KOPT-K1 (cell line): ENCODE data around the gene EPHA7.

Experiments used
- H3K27ac ChIP-seq: fragments of 200-600 bp; sonication (generic); 2 replicates; pipeline ENCODE4 v1.5.1; 2016; ENCODE audit warnings: antibody characterized with exemption, mild to moderate bottlenecking, low read depth, low read length; ENCODE audit not compliant: poor library complexity, severe bottlenecking
- H3K36me3 ChIP-seq: fragments of 200-600 bp; sonication (generic); 2 replicates; pipeline ENCODE4 v1.5.1; 2017; ENCODE audit warnings: antibody characterized with exemption, mild to moderate bottlenecking, low read length, moderate library complexity; ENCODE audit not compliant: insufficient read depth
- H3K9me3 ChIP-seq: fragments of 200-600 bp; sonication (generic); 2 replicates; pipeline ENCODE4 v1.5.1; 2017; ENCODE audit warnings: antibody characterized with exemption, low read length, mild to moderate bottlenecking; ENCODE audit not compliant: insufficient read depth, poor library complexity, severe bottlenecking

The EPHA7 gene

GRCh38 chr6:93369586-93370134 lies 49.7 kb downstream of the EPHA7 start:
- Histone ChIP-seq H3K36me3 (no peaks in the 10 kb centered on the region), H3K9me3 (no peaks in the 10 kb centered on the region), H3K27ac (no peak overlapping the region)

DNA sequence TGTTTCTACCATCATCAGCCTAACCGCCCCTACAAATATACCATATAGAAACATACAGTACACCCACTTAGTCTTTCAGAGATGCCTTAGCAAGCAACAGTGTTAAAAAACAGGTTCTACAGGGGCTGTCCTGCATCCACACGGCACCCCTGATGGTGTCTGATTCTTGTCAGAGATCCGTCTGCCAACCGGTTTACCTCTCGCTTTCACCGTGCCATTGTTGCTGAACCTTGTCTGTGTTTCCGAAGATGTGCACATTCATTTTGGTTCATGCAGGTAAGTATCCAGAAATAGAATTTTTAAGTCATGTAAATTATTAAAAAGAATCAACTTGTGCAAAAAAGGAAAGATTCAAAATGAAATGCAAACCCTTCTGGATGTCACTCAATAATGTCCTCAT lies 52.9 kb downstream of the EPHA7 start:
- Histone ChIP-seq H3K36me3 (no peaks in the 10 kb centered on the region), H3K27ac (no peak overlapping the region), H3K9me3 (no peaks in the 10 kb centered on the region)

- Histone ChIP-seq H3K27ac (no peak overlapping the region), H3K9me3 (no peaks in the 10 kb centered on the region), H3K36me3 (no peaks in the 10 kb centered on the region)
These were observed 53.9 kb downstream of the EPHA7 start for GRCh38 chr6:93365445-93365844.

DNA sequence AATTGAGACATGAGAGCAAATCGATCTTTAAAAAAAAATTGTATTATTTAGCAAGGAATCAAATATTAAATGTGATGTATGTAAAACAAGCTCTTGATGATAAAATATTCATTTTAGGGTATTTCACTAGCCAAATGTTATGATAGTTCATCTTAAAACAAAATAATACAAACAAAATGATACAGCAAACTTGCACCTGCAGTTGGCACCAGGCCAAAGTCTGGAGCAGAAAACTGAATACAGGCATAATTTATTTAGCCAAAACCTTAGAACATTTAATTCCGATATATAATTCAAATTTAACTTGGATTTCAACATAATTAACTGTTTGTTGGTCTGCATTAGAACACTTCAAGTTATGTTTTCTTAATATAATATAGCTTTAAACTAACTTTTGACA lies 60.9 kb downstream of the EPHA7 start:
- no peaks in the 10 kb centered on the region for H3K36me3 ChIP-seq
- no peaks in the 10 kb centered on the region for H3K9me3 ChIP-seq
- H3K27ac ChIP-seq, result no peak overlapping the region

DNA sequence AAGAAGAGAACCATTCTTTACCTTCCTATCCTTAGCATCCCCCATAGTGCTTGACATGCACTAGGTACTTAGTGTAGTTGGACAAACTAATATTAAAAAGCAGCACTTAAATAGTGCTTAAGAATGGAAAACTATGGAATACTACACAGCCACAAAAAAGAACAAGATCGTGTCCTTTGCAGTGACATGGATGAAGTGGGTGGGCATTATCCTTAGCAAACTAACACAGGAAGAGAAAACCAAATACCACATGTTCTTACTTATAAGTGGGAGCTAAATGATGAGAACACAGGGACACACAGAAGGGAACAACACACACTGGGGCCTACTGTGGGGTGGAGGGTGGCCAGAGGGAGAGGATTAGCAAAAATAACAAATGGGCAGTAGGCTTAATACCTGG lies 66.8 kb downstream of the EPHA7 start:
- Histone ChIP-seq H3K9me3 (no peaks in the 10 kb centered on the region), H3K36me3 (no peaks in the 10 kb centered on the region), H3K27ac (no peak overlapping the region)

DNA sequence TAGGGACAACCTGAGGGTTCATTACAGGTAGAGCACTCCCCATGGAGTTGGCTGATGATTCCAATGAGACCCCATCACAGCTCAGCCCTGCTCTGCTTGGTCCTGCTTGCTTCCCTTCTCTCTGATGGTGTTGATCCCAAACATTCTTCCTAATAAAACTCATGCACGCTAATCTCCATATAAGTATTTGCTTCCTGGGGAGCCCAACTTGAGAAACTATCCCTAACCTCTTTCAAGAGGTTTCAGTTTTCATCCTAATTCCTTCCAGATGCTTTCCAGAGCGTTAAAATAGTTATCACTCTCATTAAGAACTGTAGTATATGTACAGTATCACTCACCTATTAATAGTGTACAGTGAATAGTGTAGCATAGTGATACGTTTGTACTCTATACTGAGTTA lies 68.1 kb downstream of the EPHA7 start:
- Histone ChIP-seq H3K36me3 (no peaks in the 10 kb centered on the region), H3K9me3 (no peaks in the 10 kb centered on the region), H3K27ac (no peak overlapping the region)

- Histone ChIP-seq H3K27ac (no peak overlapping the region), H3K36me3 (no peaks in the 10 kb centered on the region), H3K9me3 (no peaks in the 10 kb centered on the region)
These were observed 68.6 kb downstream of the EPHA7 start for GRCh38 chr6:93350774-93351173.

GRCh38 chr6:93344333-93344835 lies 75.0 kb downstream of the EPHA7 start:
- Histone ChIP-seq H3K36me3 (no peaks in the 10 kb centered on the region), H3K9me3 (no peaks in the 10 kb centered on the region), H3K27ac (no peak overlapping the region)

DNA sequence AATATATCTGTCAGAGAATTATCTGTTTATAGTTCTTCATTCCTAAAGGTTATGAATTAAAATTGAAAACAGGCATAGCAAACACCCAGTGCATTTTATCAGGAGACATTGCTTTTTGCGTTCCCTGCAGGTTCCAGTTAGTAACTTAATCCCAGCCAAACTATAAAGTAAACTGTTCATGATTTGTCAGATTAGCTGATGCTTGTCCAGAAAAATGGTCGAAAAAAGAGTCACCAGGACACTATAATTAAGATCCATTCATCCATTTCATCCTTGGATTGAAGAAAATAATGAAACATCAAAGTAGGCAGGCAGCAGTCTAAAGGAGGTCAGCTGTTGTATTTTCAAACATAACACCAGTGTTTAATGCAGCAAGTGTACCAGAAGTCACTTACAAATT lies 75.9 kb downstream of the EPHA7 start:
- Histone ChIP-seq H3K9me3 (no peaks in the 10 kb centered on the region), H3K36me3 (no peaks in the 10 kb centered on the region), H3K27ac (no peak overlapping the region)

DNA sequence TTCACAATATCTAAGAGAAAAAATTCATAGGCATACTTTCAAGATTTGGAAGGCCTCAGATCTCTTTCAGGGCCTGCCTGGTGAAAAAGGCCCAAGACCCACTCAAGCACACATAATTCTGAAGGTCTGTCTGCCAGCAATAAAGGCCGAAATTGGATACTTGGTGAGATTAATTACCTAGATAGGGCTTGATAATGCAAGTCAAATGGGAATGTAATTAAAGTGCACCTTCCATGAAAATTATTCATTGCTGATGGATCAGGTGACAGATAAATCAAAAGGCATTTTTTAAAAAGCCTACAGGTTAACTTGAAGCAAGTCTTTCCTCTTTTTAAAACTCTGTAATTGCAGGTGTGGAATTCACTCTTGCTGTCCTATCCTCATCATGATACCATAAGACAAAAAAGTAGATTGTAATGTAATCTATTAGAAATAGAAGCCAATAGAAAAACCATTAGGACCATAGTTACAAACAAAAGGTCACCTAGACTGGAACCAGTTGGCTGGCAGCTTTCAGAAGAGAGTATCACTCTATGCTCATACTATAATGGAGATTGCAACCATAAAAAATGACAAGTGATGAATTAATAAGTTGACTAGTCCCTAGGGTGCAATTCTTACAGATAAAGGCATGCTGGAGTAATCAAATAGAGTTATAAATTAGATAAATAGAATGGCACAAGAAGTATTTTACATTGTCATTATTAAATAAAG lies 77.3 kb downstream of the EPHA7 start:
- H3K36me3 ChIP-seq, result no peaks in the 10 kb centered on the region
- no peaks in the 10 kb centered on the region for H3K9me3 ChIP-seq
- H3K27ac ChIP-seq, result no peak overlapping the region

GRCh38 chr6:93337772-93338394 lies 81.5 kb downstream of the EPHA7 start:
- Histone ChIP-seq H3K9me3 (no peaks in the 10 kb centered on the region), H3K36me3 (no peaks in the 10 kb centered on the region), H3K27ac (no peak overlapping the region)

- Histone ChIP-seq H3K27ac (no peak overlapping the region), H3K9me3 (no peaks in the 10 kb centered on the region), H3K36me3 (no peaks in the 10 kb centered on the region)
These were observed 82.3 kb downstream of the EPHA7 start for GRCh38 chr6:93337014-93337413.

DNA sequence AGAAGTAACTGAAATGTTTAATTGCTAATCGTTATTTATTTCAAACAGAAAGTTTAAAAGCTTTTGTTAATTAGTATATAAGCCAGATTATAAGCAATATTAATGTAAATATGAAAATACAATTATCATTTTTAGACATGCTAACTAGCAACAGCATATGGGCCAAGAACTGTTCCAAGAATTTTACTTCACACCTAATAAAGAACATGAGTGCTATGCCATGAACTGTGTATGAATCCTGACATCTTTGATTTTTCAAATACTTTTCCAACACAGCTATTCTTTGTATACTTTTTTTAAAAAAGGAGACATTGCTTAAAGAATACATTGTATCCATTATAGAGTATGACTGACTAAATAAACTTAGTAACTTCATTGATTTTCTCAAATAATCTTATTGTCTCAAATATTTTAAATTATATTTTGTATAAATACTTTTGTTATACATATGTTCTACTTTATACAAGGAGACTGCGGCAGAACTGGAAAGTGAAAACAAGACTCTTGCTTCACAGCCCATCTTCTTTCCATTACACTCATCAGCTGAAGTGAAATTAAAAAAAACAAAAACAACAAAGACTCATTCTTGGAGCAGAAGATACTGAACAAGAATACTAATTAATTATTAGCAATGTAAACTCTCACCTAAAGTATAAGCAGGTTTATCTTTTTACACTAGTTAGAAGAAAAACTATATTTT lies 89.9 kb downstream of the EPHA7 start:
- Histone ChIP-seq H3K36me3 (no peaks in the 10 kb centered on the region), H3K9me3 (no peaks in the 10 kb centered on the region), H3K27ac (no peak overlapping the region)

- H3K36me3 ChIP-seq, result no peaks in the 10 kb centered on the region
- H3K27ac ChIP-seq, result no peak overlapping the region
- H3K9me3 ChIP-seq, result no peaks in the 10 kb centered on the region
These were observed 91.5 kb downstream of the EPHA7 start for GRCh38 chr6:93327857-93328256.

DNA sequence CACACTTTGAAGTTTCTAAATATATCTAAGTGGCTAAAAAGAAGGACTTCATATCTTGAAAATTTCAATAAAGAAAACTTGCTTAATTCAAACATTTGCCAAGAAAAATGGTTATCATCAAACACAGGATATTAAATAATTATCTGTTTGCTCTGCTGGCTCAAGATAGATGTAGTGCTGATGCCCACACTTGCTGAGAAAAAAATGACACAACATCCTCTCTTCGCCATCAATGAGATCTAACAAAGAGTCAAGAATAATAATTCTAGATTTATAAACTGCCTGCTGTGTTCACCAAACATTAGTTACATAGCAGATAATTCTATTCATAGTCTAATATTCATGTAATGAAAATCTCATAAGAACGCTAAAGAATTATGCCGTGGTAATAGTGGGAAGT lies 93.6 kb downstream of the EPHA7 start:
- Histone ChIP-seq H3K9me3 (no peaks in the 10 kb centered on the region), H3K27ac (no peak overlapping the region), H3K36me3 (no peaks in the 10 kb centered on the region)
